Measurements from ENCODE around the gene RXFP3.

RXFP3 gene

GRCh38 chr5:33981408-33982162, 45.4 kb downstream of the RXFP3 start:
- no peak overlapping the region for H3K4me3 ChIP-seq (ENCODE audit: low read depth, low read length)
- H3K36me3 ChIP-seq (ENCODE audit: control insufficient read depth, insufficient read depth, low read length) = no peaks in the 10 kb centered on the region
- H3K4me1 ChIP-seq (ENCODE audit: control insufficient read depth, insufficient read depth, low read length) = peaks cover 34% of the 10 kb centered on the region
- peaks cover 5% of the 10 kb centered on the region; the same call in 1 of the 2 replicates for H3K9me3 ChIP-seq (ENCODE audit: control insufficient read depth, insufficient read depth, low read length)
- H3K27me3 ChIP-seq (ENCODE audit: control insufficient read depth, insufficient read depth, low read length) = no peaks in the 10 kb centered on the region
- no peak overlapping the region for H3K27ac ChIP-seq (ENCODE audit: low read depth, low read length)
- no peak overlapping the region for H3K9ac ChIP-seq (ENCODE audit: low read depth, low read length)

DNA sequence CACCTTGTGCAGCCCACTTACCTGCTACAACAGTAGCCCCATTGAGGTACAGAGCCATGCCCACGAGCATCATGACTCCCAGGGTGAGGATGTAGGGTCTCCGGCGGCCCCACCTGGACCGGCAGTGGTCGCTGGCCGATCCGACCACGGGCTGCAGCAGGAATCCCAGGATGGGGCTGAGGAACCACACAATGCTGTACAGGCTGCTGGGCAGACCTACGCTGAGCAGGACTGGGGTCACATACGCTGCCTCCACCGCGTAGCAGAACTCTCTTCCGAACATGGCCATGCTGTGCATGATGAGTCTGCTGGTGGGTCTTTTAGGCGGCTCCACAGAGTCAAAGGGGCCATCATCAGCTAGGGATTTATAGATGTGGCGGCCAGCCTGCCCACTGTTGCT, 48.0 kb downstream of the RXFP3 start:
- H3K9ac ChIP-seq (ENCODE audit: low read depth, low read length) = no peak overlapping the region
- peaks cover 14% of the 10 kb centered on the region for H3K4me1 ChIP-seq (ENCODE audit: control insufficient read depth, insufficient read depth, low read length)
- H3K36me3 ChIP-seq (ENCODE audit: control insufficient read depth, insufficient read depth, low read length) = peaks cover 23% of the 10 kb centered on the region
- H3K27ac ChIP-seq (ENCODE audit: low read depth, low read length) = no peak overlapping the region
- H3K9me3 ChIP-seq (ENCODE audit: control insufficient read depth, insufficient read depth, low read length) = peaks cover 5% of the 10 kb centered on the region; the same call in 1 of the 2 replicates
- no peaks in the 10 kb centered on the region for H3K27me3 ChIP-seq (ENCODE audit: control insufficient read depth, insufficient read depth, low read length)
- H3K4me3 ChIP-seq (ENCODE audit: low read depth, low read length) = no peak overlapping the region

GRCh38 chr5:33984671-33985124, 48.5 kb downstream of the RXFP3 start, which contains the start of gene SLC45A2:
SLC45A2 (minus strand) TSS chr5:33984693; CDS start chr5:33984583, 110 bp downstream.
- Histone ChIP-seq H3K36me3 (ENCODE audit: control insufficient read depth, insufficient read depth, low read length) (peaks cover 25% of the 10 kb centered on the region), H3K9ac (ENCODE audit: low read depth, low read length) (no peak within 1 kb of the TSS), H3K9me3 (ENCODE audit: control insufficient read depth, insufficient read depth, low read length) (peaks cover 5% of the 10 kb centered on the region; the same call in 1 of the 2 replicates), H3K27ac (ENCODE audit: low read depth, low read length) (no peak within 1 kb of the TSS), H3K4me1 (ENCODE audit: control insufficient read depth, insufficient read depth, low read length) (peaks cover 9% of the 10 kb centered on the region), H3K4me3 (ENCODE audit: low read depth, low read length) (no peak within 1 kb of the TSS), H3K27me3 (ENCODE audit: control insufficient read depth, insufficient read depth, low read length) (no peaks in the 10 kb centered on the region)

- no peaks in the 10 kb centered on the region for H3K27me3 ChIP-seq (ENCODE audit: control insufficient read depth, insufficient read depth, low read length)
- no peak overlapping the region for H3K4me3 ChIP-seq (ENCODE audit: low read depth, low read length)
- H3K9me3 ChIP-seq (ENCODE audit: control insufficient read depth, insufficient read depth, low read length) = peaks cover 5% of the 10 kb centered on the region; the same call in 1 of the 2 replicates
- no peak overlapping the region for H3K27ac ChIP-seq (ENCODE audit: low read depth, low read length)
- H3K4me1 ChIP-seq (ENCODE audit: control insufficient read depth, insufficient read depth, low read length) = peaks cover 7% of the 10 kb centered on the region; the same call in 1 of the 2 replicates
- H3K9ac ChIP-seq (ENCODE audit: low read depth, low read length) = no peak overlapping the region
- peaks cover 25% of the 10 kb centered on the region for H3K36me3 ChIP-seq (ENCODE audit: control insufficient read depth, insufficient read depth, low read length)
Measured at GRCh38 chr5:33985447-33985846, 49.3 kb downstream of the RXFP3 start.
